Measurements from ENCODE around the gene IL23R.

Gene IL23R

GRCh38 chr1:67189953-67190352 is 23.7 kb downstream of the IL23R start:
- no peak for TF ChIP-seq CTCF (IDR thresholded peaks at IDR 0.05; ENCODE audit: borderline replicate concordance, control extremely low read depth, extremely low read depth, insufficient read depth, missing control alignments)
- DNase-seq (ENCODE audit: low spot score), result no peak

GRCh38 chr1:67190410-67190809 is 24.2 kb downstream of the IL23R start:
- DNase-seq (ENCODE audit: low spot score), result no peak
- no peak for TF ChIP-seq CTCF (IDR thresholded peaks at IDR 0.05; ENCODE audit: borderline replicate concordance, control extremely low read depth, extremely low read depth, insufficient read depth, missing control alignments)
- in situ Hi-C loops (cut with MboI; ENCODE audit: low sequenced_read_pairs, unreplicated experiment), result no loop called here

More at GRCh38 chr1:67189953-67190352, 23.7 kb downstream of the IL23R start:
- in situ Hi-C loops (cut with MboI; ENCODE audit: low sequenced_read_pairs, unreplicated experiment), result no loop called here

- TF ChIP-seq CTCF (IDR thresholded peaks at IDR 0.05; ENCODE audit: borderline replicate concordance, control extremely low read depth, extremely low read depth, insufficient read depth, missing control alignments), result no peak
- DNase-seq (ENCODE audit: low spot score), result no peak
- in situ Hi-C loops (cut with MboI; ENCODE audit: low sequenced_read_pairs, unreplicated experiment), result no loop called here
Observed at GRCh38 chr1:67190942-67191341, 24.7 kb downstream of the IL23R start.

DNA sequence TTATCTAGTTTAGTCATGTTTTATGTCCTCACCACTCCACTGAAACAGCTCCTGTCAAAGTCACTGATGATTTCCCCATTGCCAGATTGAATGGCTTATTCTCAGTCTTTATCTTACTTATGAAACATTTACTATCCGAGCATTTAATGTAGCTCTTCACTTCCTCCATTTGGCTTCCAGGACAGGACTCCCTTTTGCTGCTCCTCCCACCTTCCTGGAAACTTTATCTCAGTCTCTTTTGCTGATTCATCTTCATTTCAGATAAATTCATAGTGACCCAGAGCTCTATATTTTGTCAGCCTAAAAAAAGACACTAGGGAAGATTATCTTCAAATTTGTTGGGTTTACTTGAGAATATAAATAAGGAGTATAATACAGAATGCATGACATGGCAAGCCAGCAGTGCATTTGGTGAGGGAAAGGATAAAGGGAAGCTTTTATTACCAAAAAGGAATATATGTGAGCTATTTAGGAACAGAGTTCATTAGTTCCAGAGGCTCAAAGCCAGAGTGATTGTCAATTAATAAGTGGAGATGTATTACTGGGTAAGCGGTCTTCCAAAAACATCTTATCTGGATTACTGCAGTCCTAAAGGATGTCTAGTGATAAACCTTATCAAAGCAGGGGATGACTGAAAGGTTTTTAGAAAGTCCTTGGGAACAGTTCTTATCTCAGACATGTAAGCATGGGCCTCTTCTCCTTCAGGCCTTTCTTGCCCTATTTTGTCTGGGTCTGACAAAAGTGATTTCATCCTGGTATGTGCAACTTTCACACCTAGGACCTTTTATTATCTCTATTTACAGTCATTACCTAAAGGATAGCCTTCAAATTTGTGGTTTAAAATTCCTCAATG is 25.6 kb downstream of the IL23R start:
- in situ Hi-C loops (cut with MboI; ENCODE audit: low sequenced_read_pairs, unreplicated experiment), result no loop called here
- TF ChIP-seq CTCF (IDR thresholded peaks at IDR 0.05; ENCODE audit: borderline replicate concordance, control extremely low read depth, extremely low read depth, insufficient read depth, missing control alignments), result no peak
- no peak for DNase-seq (ENCODE audit: low spot score)

GRCh38 chr1:67192902-67193301 is 26.6 kb downstream of the IL23R start:
- DNase-seq (ENCODE audit: low spot score), result no peak
- no peak for TF ChIP-seq CTCF (IDR thresholded peaks at IDR 0.05; ENCODE audit: borderline replicate concordance, control extremely low read depth, extremely low read depth, insufficient read depth, missing control alignments)
- in situ Hi-C loops (cut with MboI; ENCODE audit: low sequenced_read_pairs, unreplicated experiment), result no loop called here

GRCh38 chr1:67193704-67194103 is 27.4 kb downstream of the IL23R start:
- TF ChIP-seq CTCF (IDR thresholded peaks at IDR 0.05; ENCODE audit: borderline replicate concordance, control extremely low read depth, extremely low read depth, insufficient read depth, missing control alignments), result no peak
- in situ Hi-C loops (cut with MboI; ENCODE audit: low sequenced_read_pairs, unreplicated experiment), result no loop called here
- DNase-seq (ENCODE audit: low spot score), result no peak

All from GM13976 (cell line).